ENCODE results near the gene SPC25.
A peak's percentile ranks its signal among the peaks of the same experiment; 100 is the strongest.
"Not testable (repeated sequence)": the region's sequence is repeated elsewhere in the genome, so short reads cannot be mapped to it uniquely, and the experiment has no call there.

Gene SPC25

GRCh38 chr2:168897449-168897848 lies 7.2 kb upstream of the SPC25 start:
- DNase-seq = no peak

DNA sequence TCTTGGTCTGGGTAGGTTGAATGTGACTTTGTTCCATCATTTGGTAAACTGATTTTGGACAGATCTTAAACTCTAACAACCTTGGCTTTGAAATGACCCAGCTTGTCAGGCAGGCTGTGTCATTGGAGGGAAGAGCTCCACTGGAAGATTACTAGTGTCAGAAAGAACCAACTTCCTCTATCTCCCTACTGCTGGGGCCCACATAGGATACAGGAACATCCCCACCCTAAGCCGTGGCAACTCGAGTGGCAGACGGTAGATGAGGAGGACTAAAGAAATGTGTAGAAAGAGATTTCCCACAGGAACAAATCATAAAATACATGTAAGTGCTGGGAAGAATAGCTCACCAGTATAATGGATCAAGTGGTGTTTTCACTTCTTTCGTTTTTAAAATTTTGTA lies 6.6 kb upstream of the SPC25 start:
- DNase-seq = no peak

DNA sequence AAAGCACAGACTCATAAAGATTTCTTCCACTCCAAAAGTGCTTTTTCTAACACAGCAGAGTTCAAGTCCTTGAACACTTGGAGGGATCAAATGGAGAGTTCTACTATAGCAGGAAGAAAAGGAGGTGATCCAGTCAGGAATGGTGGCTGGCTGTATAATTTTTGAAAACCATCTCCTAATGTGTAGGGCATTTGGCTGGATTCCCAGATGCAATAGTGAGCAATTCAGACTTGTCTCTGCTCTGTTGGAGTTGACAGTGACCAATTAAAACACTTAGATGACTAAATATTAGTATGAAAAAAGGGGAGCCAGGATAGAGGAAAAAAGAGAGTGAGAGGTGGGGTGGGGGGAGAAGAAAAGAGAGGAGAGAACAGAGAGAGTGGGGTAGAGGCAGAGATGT lies 5.5 kb upstream of the SPC25 start:
- no peak for DNase-seq

DNA sequence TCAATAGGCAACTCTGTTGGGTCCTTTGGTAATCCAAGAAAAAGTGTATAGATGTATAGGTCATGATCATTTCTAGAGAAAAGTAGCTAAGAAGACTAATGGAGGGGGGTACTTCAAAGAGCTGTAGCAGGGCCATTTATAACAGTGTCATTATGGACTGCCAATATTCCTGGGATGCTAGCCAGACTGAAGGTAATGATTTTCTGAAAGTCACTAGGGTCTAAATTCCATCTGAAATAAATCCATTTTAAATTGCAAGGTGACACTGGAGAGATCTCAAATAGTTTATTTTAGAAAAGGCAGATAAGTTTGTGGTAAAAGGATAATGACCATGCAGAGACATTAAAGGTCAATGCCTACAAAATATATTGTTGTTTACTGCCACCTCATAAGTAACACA lies 4.5 kb upstream of the SPC25 start:
- DNase-seq = no peak

DNA sequence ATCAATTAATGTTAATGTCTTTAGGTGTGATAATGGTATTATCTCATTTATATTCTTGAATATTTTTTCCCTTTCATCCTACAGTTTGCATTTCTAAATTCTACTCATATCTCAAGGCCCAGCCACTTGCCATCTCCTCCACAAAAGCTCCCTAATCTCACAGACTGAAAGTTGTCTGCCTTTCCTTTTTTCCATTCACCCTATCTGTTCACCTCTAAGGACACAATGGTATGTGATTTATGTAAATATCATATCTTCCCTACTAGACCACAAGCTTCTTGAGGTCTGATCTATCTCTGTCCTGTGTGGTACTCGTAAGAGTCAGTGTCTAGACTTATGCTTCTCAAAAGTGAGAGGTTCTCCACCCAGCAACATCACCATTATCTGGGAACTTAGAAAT lies 3.9 kb upstream of the SPC25 start:
- no peak for DNase-seq

- no peak for DNase-seq
These were observed 2.1 kb upstream of the SPC25 start for GRCh38 chr2:168892327-168892726.

- no peak for DNase-seq
These were observed 610 bp downstream of the SPC25 start for GRCh38 chr2:168889635-168890005.

- DNase-seq = no peak
These were observed 5.3 kb downstream of the SPC25 start for GRCh38 chr2:168884975-168885374.

DNA sequence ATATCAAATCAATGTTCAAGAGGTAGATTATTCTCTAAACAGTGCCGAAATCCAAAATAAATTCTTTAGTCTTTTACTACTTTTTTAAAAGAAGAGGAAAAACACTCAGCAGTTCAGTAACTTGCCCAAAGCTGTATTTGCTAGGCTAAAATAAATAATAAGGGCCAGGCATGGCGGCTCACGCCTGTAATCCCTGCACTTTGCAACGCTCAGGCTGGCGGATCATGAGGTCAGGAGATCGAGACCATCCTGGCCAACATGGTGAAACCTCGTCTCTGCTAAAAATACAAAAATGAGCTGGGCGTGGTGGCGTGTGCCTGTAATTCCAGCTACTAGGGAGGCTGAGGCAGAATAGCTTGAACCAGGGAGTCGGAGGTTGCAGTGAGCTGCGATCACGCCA lies 8.1 kb downstream of the SPC25 start:
- DNase-seq = not testable (repeated sequence)

GRCh38 chr2:168874368-168875054 lies 15.7 kb downstream of the SPC25 start:
- DNase-seq = no peak

DNA sequence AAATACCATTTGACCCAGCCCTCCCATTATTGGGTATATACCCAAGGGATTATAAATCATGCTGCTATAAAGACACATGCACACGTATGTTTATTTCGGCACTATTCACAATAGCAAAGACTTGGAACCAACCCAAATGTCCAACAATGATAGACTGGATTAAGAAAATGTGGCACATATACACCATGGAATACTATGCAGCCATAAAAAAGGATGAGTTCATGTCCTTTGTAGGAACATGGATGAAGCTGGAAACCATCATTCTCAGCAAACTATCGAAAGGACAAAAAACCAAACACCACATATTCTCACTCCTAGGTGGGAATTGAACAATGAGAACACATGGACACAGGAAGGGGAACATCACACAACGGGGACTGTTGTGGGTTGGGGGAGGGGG lies 19.4 kb downstream of the SPC25 start:
- DNase-seq = not testable (repeated sequence)

- DNase-seq = not testable (repeated sequence)
These were observed 19.9 kb downstream of the SPC25 start for GRCh38 chr2:168870369-168870768.

DNA sequence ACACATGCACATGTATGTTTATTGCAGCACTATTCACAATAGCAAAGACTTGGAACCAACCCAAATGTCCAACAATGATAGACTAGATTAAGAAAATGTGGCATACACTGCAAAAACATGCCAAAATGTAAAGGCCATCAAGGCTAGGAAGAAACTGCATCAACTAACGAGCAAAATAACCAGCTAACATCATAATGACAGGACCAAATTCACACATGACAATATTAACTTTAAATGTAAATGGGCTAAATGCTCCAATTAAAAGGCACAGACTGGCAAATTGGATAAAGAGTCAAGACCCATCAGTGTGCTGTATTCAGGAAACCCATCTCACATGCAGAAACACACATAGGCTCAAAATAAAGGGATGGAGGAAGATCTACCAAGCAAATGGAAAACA lies 23.1 kb downstream of the SPC25 start:
- not testable (repeated sequence) for DNase-seq

- no peak for DNase-seq
These were observed 32.1 kb downstream of the SPC25 start for GRCh38 chr2:168858146-168858545.

- no peak for DNase-seq
These were observed 34.6 kb downstream of the SPC25 start for GRCh38 chr2:168855601-168856000.

DNA sequence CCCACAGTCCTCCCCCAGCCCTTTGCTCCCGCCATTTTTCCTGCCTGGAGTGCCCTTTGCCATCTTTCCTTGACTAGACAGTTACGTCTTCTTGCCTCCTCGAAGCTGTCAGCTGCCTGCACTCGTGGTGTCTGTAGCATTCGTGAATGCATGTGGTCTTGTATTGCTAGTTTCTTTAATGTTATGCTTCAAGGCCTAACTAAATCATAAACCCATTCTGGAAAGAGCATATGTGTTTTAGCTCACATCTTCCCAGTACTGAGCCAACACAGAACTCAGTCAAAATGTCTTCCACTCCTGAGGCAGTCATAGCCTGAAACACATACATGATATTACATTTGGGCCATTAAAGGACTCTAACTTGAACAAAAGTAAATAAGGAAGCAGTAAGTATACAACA lies 35.6 kb downstream of the SPC25 start:
- DNase-seq = no peak

DNA sequence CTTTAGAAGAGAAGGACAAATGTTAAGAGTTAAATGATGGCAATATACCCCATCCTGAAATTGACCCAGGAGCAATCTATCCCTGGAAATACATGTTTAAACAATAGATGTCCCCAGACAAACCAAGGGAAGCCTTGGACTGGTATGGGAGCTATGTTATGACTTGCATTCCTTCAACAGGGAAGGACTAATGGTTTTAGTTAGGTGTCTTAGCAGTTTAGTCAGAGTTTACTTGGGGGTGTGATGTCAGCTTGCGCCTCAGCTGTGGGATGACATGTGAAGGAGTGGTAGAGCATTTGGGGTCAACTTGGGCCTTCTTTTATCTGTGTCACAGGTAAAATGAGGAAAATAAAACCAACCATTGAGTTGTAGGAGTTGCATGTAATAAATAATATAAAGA lies 36.8 kb downstream of the SPC25 start:
- no peak for DNase-seq

DNA sequence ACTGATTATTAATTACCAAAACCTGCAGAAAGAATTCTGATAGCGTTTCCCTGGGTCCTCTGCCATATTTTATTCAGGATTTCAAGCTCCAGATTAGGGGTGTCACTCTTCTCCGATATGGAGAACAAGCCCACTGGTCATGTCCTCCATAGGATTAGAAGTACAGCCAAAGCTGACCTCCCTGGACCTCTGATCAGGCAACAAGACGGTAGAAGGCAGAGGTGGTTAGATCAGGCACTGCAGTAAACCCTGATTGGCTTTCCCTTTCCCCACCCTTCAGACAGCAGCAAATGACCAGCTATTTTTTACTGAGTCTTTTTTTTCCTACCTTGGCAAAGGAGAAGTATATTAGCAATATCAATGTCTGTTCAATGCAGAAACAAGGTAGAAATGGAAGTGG lies 37.7 kb downstream of the SPC25 start:
- no peak for DNase-seq

DNA sequence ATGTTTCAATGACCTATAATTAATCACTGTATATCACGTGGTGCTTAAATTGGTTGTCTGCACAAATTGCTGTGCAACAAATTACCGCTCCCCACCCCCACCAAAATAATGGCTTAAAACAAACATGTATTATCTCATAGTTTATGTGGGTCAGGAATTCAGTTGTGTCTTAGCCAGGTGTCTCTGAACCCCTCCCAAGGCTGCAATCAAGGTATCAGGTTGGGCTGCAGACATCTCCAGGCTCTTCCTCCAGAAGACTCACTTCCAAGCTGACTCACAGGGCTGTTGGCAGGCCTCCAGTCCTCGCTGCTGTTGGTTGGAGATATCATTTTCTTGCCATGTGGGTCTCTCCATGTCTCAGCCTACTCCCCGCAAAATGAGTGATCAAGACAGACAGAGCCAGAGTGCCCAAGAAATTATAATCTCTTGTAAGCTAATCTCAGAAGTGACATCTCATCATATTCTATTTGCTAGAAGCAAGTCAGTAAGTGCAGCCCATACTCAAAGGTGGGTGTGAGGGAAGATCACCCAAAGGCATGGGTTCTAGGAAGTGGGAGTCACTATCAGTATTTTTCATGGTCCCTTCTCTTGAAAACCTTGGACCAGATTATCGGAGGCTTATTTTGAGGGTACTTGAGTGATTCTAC lies 38.4 kb downstream of the SPC25 start:
- DNase-seq = no peak

- DNase-seq = no peak
These were observed 39.4 kb downstream of the SPC25 start for GRCh38 chr2:168850846-168851245.

DNA sequence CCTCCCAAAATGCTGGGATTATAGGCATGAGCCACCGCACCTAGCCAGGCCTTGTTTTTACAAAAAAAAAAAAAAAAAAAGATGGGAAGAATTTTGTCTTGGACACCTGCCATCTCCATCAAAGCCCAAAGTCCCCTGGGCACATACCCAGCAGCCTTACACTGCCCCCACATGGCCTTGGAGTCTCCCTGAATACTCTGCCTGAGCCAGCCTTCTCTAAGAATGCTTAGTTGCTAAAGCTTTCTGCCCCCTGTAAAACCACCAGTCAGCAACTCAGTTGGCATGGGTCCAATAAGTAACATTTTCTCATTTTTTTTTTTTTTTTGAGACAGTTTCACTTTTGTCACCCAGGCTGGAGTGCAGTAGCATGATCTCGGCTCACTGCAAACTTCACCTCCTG lies 40.6 kb downstream of the SPC25 start:
- no peak for DNase-seq

GRCh38 chr2:168848225-168848624 lies 42.0 kb downstream of the SPC25 start:
- no peak for DNase-seq

DNA sequence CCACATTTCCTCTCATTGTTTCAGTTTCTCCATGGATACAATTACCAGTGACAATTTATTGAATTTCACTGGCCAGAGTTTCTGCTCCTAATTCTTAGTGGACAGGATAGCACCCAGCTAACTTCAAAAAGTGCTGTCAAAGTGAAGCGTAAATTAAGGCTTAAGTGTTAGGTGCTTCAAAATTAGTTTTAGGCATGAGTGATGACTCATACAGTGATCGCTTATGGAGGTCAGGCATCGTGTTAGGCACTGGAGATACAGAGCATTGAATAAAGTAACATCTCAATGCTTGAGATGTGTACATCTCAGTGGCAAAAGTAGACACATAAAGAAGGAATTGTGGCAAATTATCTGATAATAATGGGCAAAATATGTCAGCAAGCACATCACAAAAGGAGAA lies 47.0 kb downstream of the SPC25 start:
- no peak for DNase-seq

GRCh38 chr2:168841445-168841844 lies 48.8 kb downstream of the SPC25 start:
- DNase-seq = peak; percentile 33

DNA sequence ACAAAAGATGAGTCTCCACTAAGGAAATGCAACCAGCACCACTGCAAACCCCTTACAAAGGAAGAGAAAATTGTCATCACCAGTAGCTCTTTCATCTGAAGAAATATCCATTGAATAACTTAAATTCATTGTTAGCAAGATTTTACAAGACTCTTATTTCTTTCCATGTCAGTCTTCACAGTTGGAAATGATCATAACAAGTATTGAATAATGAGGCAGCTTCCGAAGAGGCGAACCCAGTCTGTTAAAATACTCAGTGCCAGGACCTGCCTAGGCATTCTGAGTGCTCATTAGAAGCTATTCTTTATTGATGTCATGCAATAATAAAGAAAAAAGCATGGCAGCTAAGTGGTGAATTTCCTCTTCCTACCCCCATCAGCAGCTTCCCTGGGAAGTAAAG lies 54.3 kb downstream of the SPC25 start:
- DNase-seq = no peak
